ENCODE measurements around the gene TMEM185A.

GRCh38 chrX:149563359-149563758 is 68.2 kb downstream of the TMEM185A start:
- no peak for TF ChIP-seq CTCF (IDR thresholded peaks at IDR 0.05; ENCODE audit: low read depth, low read length, poor library complexity, severe bottlenecking)
- TF ChIP-seq EZH2phosphoT487 (IDR thresholded peaks at IDR 0.05; ENCODE audit: borderline replicate concordance, low read length) = no peak

All from DOHH2 (cell line).